Measurements from ENCODE around the gene EIF2S3.
"Not testable (repeated sequence)": the region's sequence is repeated elsewhere in the genome, so short reads cannot be mapped to it uniquely, and the experiment has no call there.

EIF2S3 gene

DNA sequence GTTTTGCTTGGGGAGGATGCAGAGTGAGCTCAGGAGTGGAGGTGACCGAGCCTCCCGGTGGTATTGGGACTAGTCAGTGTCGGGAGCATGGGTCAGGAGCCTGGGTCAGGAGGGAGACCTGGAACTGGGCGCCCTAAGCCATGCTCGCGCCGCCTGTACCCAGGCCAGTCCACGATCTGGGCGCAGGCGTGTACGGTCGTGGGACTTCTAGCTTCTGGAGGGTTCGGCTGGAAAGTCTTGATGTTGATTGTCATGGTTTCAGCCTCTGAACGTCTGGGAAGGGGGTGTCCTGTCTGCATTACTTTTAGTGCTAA is 244 bp downstream of the EIF2S3 start:
- Mint-ChIP-seq H3K27ac (no peak overlapping the region), H3K27me3 (ENCODE audit: low read depth) (no peaks in the 10 kb centered on the region), H3K4me1 (peaks cover 4% of the 10 kb centered on the region), H3K9me3 (no peaks in the 10 kb centered on the region), H3K4me3 (no peak overlapping the region), H3K36me3 (ENCODE audit: low read depth) (peaks cover 27% of the 10 kb centered on the region)
- TF ChIP-seq, protein P1, sequence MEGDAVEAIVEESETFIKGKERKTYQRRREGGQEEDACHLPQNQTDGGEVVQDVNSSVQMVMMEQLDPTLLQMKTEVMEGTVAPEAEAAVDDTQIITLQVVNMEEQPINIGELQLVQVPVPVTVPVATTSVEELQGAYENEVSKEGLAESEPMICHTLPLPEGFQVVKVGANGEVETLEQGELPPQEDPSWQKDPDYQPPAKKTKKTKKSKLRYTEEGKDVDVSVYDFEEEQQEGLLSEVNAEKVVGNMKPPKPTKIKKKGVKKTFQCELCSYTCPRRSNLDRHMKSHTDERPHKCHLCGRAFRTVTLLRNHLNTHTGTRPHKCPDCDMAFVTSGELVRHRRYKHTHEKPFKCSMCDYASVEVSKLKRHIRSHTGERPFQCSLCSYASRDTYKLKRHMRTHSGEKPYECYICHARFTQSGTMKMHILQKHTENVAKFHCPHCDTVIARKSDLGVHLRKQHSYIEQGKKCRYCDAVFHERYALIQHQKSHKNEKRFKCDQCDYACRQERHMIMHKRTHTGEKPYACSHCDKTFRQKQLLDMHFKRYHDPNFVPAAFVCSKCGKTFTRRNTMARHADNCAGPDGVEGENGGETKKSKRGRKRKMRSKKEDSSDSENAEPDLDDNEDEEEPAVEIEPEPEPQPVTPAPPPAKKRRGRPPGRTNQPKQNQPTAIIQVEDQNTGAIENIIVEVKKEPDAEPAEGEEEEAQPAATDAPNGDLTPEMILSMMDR (IDR thresholded peaks at IDR 0.05; ENCODE audit: unreplicated experiment in 3 of 3) = no peak

DNA sequence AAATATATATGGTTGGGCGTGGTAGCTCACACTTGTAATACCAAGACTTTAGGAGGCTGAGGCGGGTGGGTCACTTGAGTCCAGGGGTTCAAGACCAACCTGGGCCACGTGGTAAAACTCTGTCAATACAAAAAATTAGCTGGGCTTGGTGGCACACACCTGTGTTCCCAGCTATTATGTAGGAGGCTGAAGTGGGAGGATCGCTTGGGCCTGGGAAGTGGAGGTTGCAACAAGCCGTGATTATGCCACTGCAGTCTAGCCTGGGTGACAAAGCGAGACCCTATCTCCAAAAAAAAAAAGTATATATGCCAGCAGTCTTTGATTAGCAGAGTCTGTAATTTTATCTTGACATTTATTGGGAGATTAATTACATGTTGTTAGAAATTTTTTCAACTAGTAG is 8.7 kb downstream of the EIF2S3 start:
- Mint-ChIP-seq H3K4me3 (no peak overlapping the region), H3K27me3 (ENCODE audit: low read depth) (no peaks in the 10 kb centered on the region), H3K27ac (no peak overlapping the region), H3K4me1 (peaks cover 4% of the 10 kb centered on the region), H3K36me3 (ENCODE audit: low read depth) (peaks cover 76% of the 10 kb centered on the region), H3K9me3 (no peaks in the 10 kb centered on the region)
- TF ChIP-seq, protein P1 (IDR thresholded peaks at IDR 0.05; ENCODE audit: unreplicated experiment in 3 of 3) = no peak

DNA sequence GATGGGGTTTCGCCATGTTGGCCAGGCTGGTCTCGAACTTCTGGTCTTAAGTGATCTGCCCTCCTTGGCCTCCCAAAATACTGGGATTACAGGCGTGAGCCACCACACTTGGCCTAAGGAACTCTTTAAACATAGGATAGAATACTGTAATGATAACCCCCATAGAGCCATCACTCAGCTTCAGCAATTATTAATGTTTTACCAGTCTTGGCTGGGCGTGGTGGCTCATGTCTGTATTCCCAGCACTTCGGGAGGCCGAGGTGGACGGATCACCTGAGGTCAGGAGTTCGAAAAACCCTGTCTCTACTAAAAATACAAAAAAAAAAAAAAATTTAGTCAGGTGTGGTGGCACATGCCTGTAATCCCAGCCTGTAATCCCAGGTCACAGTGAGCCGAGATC is 15.1 kb downstream of the EIF2S3 start:
- H3K27ac Mint-ChIP-seq = no peak overlapping the region
- no peaks in the 10 kb centered on the region for H3K9me3 Mint-ChIP-seq
- H3K36me3 Mint-ChIP-seq (ENCODE audit: low read depth) = peaks cover 84% of the 10 kb centered on the region
- H3K4me3 Mint-ChIP-seq = no peak overlapping the region
- H3K4me1 Mint-ChIP-seq = no peaks in the 10 kb centered on the region
- no peaks in the 10 kb centered on the region for H3K27me3 Mint-ChIP-seq (ENCODE audit: low read depth)
- TF ChIP-seq, protein P1 (IDR thresholded peaks at IDR 0.05; ENCODE audit: unreplicated experiment in 3 of 3) = no peak

DNA sequence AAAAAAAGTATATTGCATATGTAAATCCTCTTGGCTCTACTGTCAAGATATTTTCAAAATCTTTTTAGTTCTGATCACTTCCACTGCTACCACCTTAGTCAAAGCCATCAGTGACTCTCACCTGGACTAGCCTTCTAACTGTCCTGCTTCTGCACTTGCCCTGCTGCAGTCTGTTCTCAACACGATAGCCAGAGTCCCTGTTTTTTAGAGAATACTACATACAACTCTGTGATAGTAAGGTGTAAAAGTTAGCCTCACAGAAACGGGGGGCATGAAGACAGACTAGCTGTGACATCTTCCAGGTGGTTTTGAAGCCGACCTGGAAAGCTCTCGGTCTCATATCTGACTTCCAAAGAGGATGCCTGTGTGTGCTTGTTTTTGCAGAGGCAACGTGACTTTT is 24.7 kb downstream of the EIF2S3 start:
- Mint-ChIP-seq H3K4me1 (peaks cover 6% of the 10 kb centered on the region), H3K9me3 (no peaks in the 10 kb centered on the region), H3K36me3 (ENCODE audit: low read depth) (peaks cover 47% of the 10 kb centered on the region), H3K4me3 (no peak overlapping the region), H3K27ac (no peak overlapping the region), H3K27me3 (ENCODE audit: low read depth) (no peaks in the 10 kb centered on the region)
- TF ChIP-seq, protein P1 (IDR thresholded peaks at IDR 0.05; ENCODE audit: unreplicated experiment in 3 of 3) = no peak

DNA sequence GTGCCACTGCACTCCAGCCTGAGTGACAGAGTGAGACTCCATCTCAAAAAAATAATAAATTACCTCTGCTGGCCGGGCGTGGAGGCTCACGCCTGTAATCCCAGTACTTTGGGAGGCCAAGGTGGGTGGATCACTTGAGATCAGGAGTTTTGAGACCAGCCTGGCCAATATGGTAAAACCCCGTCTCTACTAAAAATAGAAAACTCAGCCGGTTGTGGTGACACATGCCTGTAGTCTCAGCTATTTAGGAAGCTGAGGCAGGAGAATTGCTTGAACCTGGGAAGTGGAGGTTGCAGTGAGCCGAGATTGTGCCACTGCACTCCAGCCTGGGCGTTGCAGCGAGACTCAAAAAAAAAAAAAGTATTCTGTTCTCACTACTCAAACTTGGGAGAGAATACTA is 25.5 kb downstream of the EIF2S3 start:
- H3K9me3 Mint-ChIP-seq; H3K4me1 Mint-ChIP-seq; H3K4me3 Mint-ChIP-seq; H3K27me3 Mint-ChIP-seq (ENCODE audit: low read depth): not testable (repeated sequence)
- H3K36me3 Mint-ChIP-seq (ENCODE audit: low read depth) = peaks cover 39% of the 10 kb centered on the region
- peak overlapping the region in 2 of 3 experiments; percentile 3 to 16 for H3K27ac Mint-ChIP-seq

DNA sequence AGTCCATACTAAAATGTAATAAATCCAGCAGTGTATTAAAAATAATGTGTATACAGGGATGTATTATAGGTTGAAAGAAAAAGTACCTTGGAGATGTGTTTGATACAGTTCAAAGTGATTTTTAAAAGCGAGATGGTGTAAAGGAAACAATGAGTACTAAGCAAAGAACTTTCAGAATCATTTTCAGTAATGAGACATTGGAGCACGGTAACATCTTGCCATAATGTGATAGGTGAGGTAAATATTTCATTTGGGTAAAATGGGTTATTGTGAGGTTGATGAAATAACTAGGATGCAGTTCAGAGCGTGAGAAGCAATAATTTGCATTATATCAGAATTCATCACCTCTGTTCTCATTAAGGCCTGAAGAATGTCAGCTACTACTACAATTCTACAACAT is 25.9 kb downstream of the EIF2S3 start:
- Mint-ChIP-seq H3K4me3 (no peak overlapping the region), H3K4me1 (peaks cover 6% of the 10 kb centered on the region), H3K9me3 (no peaks in the 10 kb centered on the region), H3K27ac (peak overlapping the region; percentile 3 to 16 (median 8)), H3K36me3 (ENCODE audit: low read depth) (peaks cover 34% of the 10 kb centered on the region), H3K27me3 (ENCODE audit: low read depth) (no peaks in the 10 kb centered on the region)
- TF ChIP-seq, protein P1 (IDR thresholded peaks at IDR 0.05; ENCODE audit: unreplicated experiment in 3 of 3) = no peak

All from nephron (organoid).